ENCODE data around the gene ERCC1.

DNA sequence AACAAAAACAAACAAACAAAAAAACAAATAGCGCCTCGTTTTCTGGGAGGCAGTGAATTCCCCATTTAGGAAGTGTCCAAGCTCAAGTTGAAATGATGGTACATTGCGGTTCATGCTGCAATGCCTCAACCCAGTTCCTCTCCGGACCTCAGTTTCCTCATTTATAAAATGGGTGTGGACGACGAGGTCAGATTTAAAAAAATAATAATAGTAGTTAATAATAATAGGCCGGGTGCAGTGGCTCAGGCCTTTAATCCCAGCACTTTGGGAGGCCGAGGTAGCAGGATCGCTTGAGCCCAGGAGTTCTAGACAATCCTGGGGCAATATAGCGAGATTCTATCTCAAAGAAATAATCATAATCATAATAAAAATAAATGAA is 15.5 kb upstream of the ERCC1 start:
- TF ChIP-seq, protein P1, sequence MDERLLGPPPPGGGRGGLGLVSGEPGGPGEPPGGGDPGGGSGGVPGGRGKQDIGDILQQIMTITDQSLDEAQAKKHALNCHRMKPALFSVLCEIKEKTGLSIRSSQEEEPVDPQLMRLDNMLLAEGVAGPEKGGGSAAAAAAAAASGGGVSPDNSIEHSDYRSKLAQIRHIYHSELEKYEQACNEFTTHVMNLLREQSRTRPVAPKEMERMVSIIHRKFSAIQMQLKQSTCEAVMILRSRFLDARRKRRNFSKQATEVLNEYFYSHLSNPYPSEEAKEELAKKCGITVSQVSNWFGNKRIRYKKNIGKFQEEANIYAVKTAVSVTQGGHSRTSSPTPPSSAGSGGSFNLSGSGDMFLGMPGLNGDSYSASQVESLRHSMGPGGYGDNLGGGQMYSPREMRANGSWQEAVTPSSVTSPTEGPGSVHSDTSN (CRISPR knock-in tag; IDR thresholded peaks at IDR 0.05), result no peak
- TF ChIP-seq SMC3 (IDR thresholded peaks at IDR 0.05; ENCODE audit: low read length), result no peak; the same call in 1 of the 2 replicates
- TF ChIP-seq TEAD2 (CRISPR knock-in tag; IDR thresholded peaks at IDR 0.05), result no peak
